IPS-NIHi11 (cell line): Measurements from ENCODE around the gene SEL1L.
"Not testable (repeated sequence)": the region's sequence is repeated elsewhere in the genome, so short reads cannot be mapped to it uniquely, and the experiment has no call there.

Experiments
- DNase-seq: peaks from one replicate; pipeline ENCODE4 v3.0.0; 2012; ENCODE audit warnings: mixed read lengths, low spot score

SEL1L gene

GRCh38 chr14:81446279-81447007, 87.2 kb downstream of the SEL1L start:
- no peak for DNase-seq

- DNase-seq, result no peak
Observed at GRCh38 chr14:81441626-81442134, 92.0 kb downstream of the SEL1L start.

- no peak for DNase-seq
Observed at GRCh38 chr14:81440041-81440440, 93.6 kb downstream of the SEL1L start.

GRCh38 chr14:81437244-81437643, 96.4 kb downstream of the SEL1L start:
- no peak for DNase-seq

GRCh38 chr14:81436296-81437138, 97.1 kb downstream of the SEL1L start:
- DNase-seq, result peak; percentile 99

GRCh38 chr14:81435391-81436295, 98.0 kb downstream of the SEL1L start:
- DNase-seq, result peak; percentile 66

- DNase-seq, result no peak
Observed at GRCh38 chr14:81435048-81435390, 98.6 kb downstream of the SEL1L start.

GRCh38 chr14:81434230-81434629, 99.4 kb downstream of the SEL1L start:
- no peak for DNase-seq

- peak; percentile 18 for DNase-seq
Observed at GRCh38 chr14:81433378-81433777, 100.3 kb downstream of the SEL1L start.

- no peak for DNase-seq
Observed at GRCh38 chr14:81432219-81432661, 101.4 kb downstream of the SEL1L start.

- DNase-seq, result no peak
Observed at GRCh38 chr14:81430235-81430634, 103.4 kb downstream of the SEL1L start.

- DNase-seq, result not testable (repeated sequence)
Observed at GRCh38 chr14:81429749-81430148, 103.9 kb downstream of the SEL1L start.

- DNase-seq, result no peak
Observed at GRCh38 chr14:81429028-81429427, 104.6 kb downstream of the SEL1L start.

GRCh38 chr14:81427348-81428058, 106.2 kb downstream of the SEL1L start:
- DNase-seq, result peak; percentile 53

GRCh38 chr14:81423504-81423903, 110.1 kb downstream of the SEL1L start:
- DNase-seq, result no peak
